Measurements from ENCODE around the gene UXS1. TPM values are rescaled to one million over a fixed set of nuclear protein-coding genes. Genes with fewer than 3 reads are reported as not detected.

Gene UXS1
- total RNA-seq, 2 donors from 2014 or later: 43.0 to 44.6 TPM

- Mint-ChIP-seq H3K4me1 (peaks cover 12% of the 10 kb centered on the region), H3K4me3 (no peak overlapping the region), H3K27ac (no peak overlapping the region), H3K9me3 (no peaks in the 10 kb centered on the region), H3K27me3 (ENCODE audit: insufficient read depth) (no peaks in the 10 kb centered on the region), H3K36me3 (ENCODE audit: low read depth) (peaks cover 6% of the 10 kb centered on the region)
- Histone ChIP-seq H3K27me3 (ENCODE audit: control insufficient read depth, insufficient read depth, low read length, poor library complexity, severe bottlenecking) (no peaks in the 10 kb centered on the region), H3K4me1 (ENCODE audit: control insufficient read depth, insufficient read depth, low read length) (no peaks in the 10 kb centered on the region), H3K9ac (ENCODE audit: extremely low read depth, low read length, poor library complexity, severe bottlenecking) (no peak overlapping the region), H3K9me3 (ENCODE audit: control insufficient read depth, low read length) (no peaks in the 10 kb centered on the region), H3K4me3 (ENCODE audit: low read length) (no peak overlapping the region), H3K36me3 (ENCODE audit: control insufficient read depth, insufficient read depth, low read length) (peaks cover 3% of the 10 kb centered on the region), H3K27ac (ENCODE audit: low read depth, low read length) (no peak overlapping the region)
- TF ChIP-seq CTCF (conservative IDR thresholded peaks at IDR 0.05): no peak
- 90 to 98% methylated on average over 2 of the region's 2 CpGs for WGBS, 2 experiments (ENCODE audit: insufficient coverage in 1 of 2, insufficient read length in 1 of 2)
- no peak for DNase-seq
Measured at GRCh38 chr2:106184394-106184793, 9.7 kb downstream of the UXS1 start.

GRCh38 chr2:106183101-106183696 is 10.9 kb downstream of the UXS1 start:
- TF ChIP-seq CTCF (conservative IDR thresholded peaks at IDR 0.05): no peak
- Histone ChIP-seq H3K27ac (ENCODE audit: low read depth, low read length) (no peak overlapping the region), H3K4me3 (ENCODE audit: low read length) (no peak overlapping the region), H3K4me1 (ENCODE audit: control insufficient read depth, insufficient read depth, low read length) (no peaks in the 10 kb centered on the region), H3K9ac (ENCODE audit: extremely low read depth, low read length, poor library complexity, severe bottlenecking) (no peak overlapping the region), H3K9me3 (ENCODE audit: control insufficient read depth, low read length) (no peaks in the 10 kb centered on the region), H3K27me3 (ENCODE audit: control insufficient read depth, insufficient read depth, low read length, poor library complexity, severe bottlenecking) (no peaks in the 10 kb centered on the region), H3K36me3 (ENCODE audit: control insufficient read depth, insufficient read depth, low read length) (peaks cover 3% of the 10 kb centered on the region)
- no peak overlapping the region for H3K4me3 Mint-ChIP-seq
- H3K4me1 Mint-ChIP-seq: peaks cover 4% of the 10 kb centered on the region
- H3K27me3 Mint-ChIP-seq (ENCODE audit: insufficient read depth): no peaks in the 10 kb centered on the region
- H3K9me3 Mint-ChIP-seq: no peaks in the 10 kb centered on the region
- peaks cover 7% of the 10 kb centered on the region for H3K36me3 Mint-ChIP-seq (ENCODE audit: low read depth)
- no peak for DNase-seq
- WGBS, 2 experiments (ENCODE audit: insufficient coverage in 1 of 2, insufficient read length in 1 of 2): 76 to 90% methylated on average over 2 to 3 of the region's 3 CpGs
- H3K27ac Mint-ChIP-seq: no peak overlapping the region

- H3K27me3 ChIP-seq (ENCODE audit: control insufficient read depth, insufficient read depth, low read length, poor library complexity, severe bottlenecking): no peaks in the 10 kb centered on the region
- Mint-ChIP-seq H3K27ac (no peak overlapping the region), H3K27me3 (ENCODE audit: insufficient read depth) (no peaks in the 10 kb centered on the region), H3K4me1 (peaks cover 13% of the 10 kb centered on the region), H3K4me3 (no peak overlapping the region), H3K9me3 (no peaks in the 10 kb centered on the region), H3K36me3 (ENCODE audit: low read depth) (peaks cover 9% of the 10 kb centered on the region)
- no peak overlapping the region for H3K27ac ChIP-seq (ENCODE audit: low read depth, low read length)
- DNase-seq: no peak
- TF ChIP-seq CTCF (conservative IDR thresholded peaks at IDR 0.05): no peak
- no peaks in the 10 kb centered on the region for H3K4me1 ChIP-seq (ENCODE audit: control insufficient read depth, insufficient read depth, low read length)
- no peak overlapping the region for H3K9ac ChIP-seq (ENCODE audit: extremely low read depth, low read length, poor library complexity, severe bottlenecking)
- WGBS, 2 experiments (ENCODE audit: insufficient coverage in 1 of 2, insufficient read length in 1 of 2): 85 to 88% methylated on average over 4 to 10 of the region's 10 CpGs
- no peaks in the 10 kb centered on the region for H3K9me3 ChIP-seq (ENCODE audit: control insufficient read depth, low read length)
- H3K4me3 ChIP-seq (ENCODE audit: low read length): no peak overlapping the region
- peaks cover 2% of the 10 kb centered on the region for H3K36me3 ChIP-seq (ENCODE audit: control insufficient read depth, insufficient read depth, low read length)
Measured at GRCh38 chr2:106181064-106181463, 13.0 kb downstream of the UXS1 start.

Measured in endodermal cell (in vitro differentiated cells).